IMR-90 (cell line): ENCODE measurements around the gene GNG12.

ENCODE experiments used
- CHD1 ChIP-seq: IDR thresholded peaks from 2 replicates; pipeline ENCODE4 v1.6.1; 2012; ENCODE audit warnings: low read depth, low read length, improper control_type of control experiment
- MAZ ChIP-seq: IDR thresholded peaks from 2 replicates; pipeline ENCODE4 v1.6.1; 2012; ENCODE audit warnings: low read depth, mild to moderate bottlenecking, low read length, improper control_type of control experiment, moderate library complexity, borderline replicate concordance
- POLR2A ChIP-seq: IDR thresholded peaks from 2 replicates; pipeline ENCODE4 v1.6.1; 2012; ENCODE audit warnings: mild to moderate bottlenecking, low read depth, low read length
- RAD21 ChIP-seq: IDR thresholded peaks from 2 replicates; pipeline ENCODE4 v1.6.1; 2012; ENCODE audit warnings: low read length, improper control_type of control experiment
- RCOR1 ChIP-seq: IDR thresholded peaks from 2 replicates; pipeline ENCODE4 v1.6.1; 2012; ENCODE audit warnings: mild to moderate bottlenecking, low read length, improper control_type of control experiment; ENCODE audit not compliant: insufficient replicate concordance
- SMC3 ChIP-seq: fragments of 150-350 bp; IDR thresholded peaks from 2 replicates; pipeline ENCODE4 v1.6.1; 2016; ENCODE audit warnings: low read depth, mild to moderate bottlenecking, antibody characterized with exemption, low read length, moderate library complexity
- TF ChIP-seq, protein P1 (sequence below): conservative IDR thresholded peaks from 2 replicates; pipeline ENCODE4 v1.5.1; 2012; ENCODE audit warnings: mild to moderate bottlenecking, low read depth, low read length, improper control_type of control experiment

DNA sequence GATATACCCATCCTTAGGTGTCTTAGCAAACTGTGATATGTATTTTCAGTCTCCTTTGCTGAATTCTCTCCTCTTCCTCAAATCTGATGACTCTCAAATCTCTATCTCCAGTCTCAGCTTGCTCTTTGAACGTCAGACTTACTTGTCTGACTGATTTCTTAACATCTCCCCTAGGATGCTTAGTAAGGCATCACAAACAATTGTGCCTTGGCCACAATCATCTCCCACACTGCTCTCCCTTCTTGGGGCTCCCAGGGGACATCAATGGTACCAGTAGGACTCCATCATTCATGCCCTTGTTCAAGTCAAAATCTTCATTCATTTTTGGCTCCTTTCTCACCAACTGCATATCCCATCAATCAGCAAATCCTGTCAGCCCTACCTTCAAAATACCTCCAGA is 42.0 kb downstream of the GNG12 start:
- no peak for TF ChIP-seq POLR2A
- TF ChIP-seq, protein P1, sequence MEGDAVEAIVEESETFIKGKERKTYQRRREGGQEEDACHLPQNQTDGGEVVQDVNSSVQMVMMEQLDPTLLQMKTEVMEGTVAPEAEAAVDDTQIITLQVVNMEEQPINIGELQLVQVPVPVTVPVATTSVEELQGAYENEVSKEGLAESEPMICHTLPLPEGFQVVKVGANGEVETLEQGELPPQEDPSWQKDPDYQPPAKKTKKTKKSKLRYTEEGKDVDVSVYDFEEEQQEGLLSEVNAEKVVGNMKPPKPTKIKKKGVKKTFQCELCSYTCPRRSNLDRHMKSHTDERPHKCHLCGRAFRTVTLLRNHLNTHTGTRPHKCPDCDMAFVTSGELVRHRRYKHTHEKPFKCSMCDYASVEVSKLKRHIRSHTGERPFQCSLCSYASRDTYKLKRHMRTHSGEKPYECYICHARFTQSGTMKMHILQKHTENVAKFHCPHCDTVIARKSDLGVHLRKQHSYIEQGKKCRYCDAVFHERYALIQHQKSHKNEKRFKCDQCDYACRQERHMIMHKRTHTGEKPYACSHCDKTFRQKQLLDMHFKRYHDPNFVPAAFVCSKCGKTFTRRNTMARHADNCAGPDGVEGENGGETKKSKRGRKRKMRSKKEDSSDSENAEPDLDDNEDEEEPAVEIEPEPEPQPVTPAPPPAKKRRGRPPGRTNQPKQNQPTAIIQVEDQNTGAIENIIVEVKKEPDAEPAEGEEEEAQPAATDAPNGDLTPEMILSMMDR, result no peak
- no peak for TF ChIP-seq CHD1
- no peak for TF ChIP-seq MAZ
- no peak for TF ChIP-seq RCOR1
- no peak for TF ChIP-seq RAD21
- TF ChIP-seq SMC3, result no peak
